Activated T-cell treated with anti-CD3 and anti-CD28 coated beads, Interleukin-2, amount 50 U/mL, for 4 hours (primary cell): ENCODE data around the gene IL23A. TPM values are rescaled to one million over a fixed set of nuclear protein-coding genes. Genes with fewer than 3 reads are reported as not detected.
"Not testable (repeated sequence)": the region's sequence is repeated elsewhere in the genome, so short reads cannot be mapped to it uniquely, and the experiment has no call there.

Source experiments
- ATAC-seq, 2 donors: fragments of 200-7000 bp; cut with Tn5 transposase; one replicate each; pipeline ENCODE4 v1.10.0; 2021
- DNase-seq: peaks from one replicate; pipeline ENCODE4 v3.0.0-alpha.2; 2020
- H3K27me3 Mint-ChIP-seq: one replicate; pipeline ENCODE4 v1.8.0; 2021; ENCODE audit warnings: low read depth, mixed read lengths
- H3K36me3 Mint-ChIP-seq: one replicate; pipeline ENCODE4 v1.8.0; 2022; ENCODE audit warnings: mixed read lengths; ENCODE audit not compliant: insufficient read depth
- H3K4me1 Mint-ChIP-seq: one replicate; pipeline ENCODE4 v1.8.0; 2021; ENCODE audit warnings: low read depth, mixed read lengths
- H3K4me3 Mint-ChIP-seq: one replicate; pipeline ENCODE4 v1.8.0; 2021; ENCODE audit warnings: mild to moderate bottlenecking, moderate library complexity, mixed read lengths
- H3K9me3 Mint-ChIP-seq: one replicate; pipeline ENCODE4 v1.8.0; 2021; ENCODE audit warnings: mixed read lengths
- total RNA-seq, 3 donors: library from RNA; stranded (reverse); gene quantifications; one replicate each; pipeline ENCODE4 v1.2.1, GENCODE V29; 2021

IL23A gene
- total RNA-seq, 3 donors from 2014 or later, result 19.8 to 35.1 (median 26.4) TPM

DNA sequence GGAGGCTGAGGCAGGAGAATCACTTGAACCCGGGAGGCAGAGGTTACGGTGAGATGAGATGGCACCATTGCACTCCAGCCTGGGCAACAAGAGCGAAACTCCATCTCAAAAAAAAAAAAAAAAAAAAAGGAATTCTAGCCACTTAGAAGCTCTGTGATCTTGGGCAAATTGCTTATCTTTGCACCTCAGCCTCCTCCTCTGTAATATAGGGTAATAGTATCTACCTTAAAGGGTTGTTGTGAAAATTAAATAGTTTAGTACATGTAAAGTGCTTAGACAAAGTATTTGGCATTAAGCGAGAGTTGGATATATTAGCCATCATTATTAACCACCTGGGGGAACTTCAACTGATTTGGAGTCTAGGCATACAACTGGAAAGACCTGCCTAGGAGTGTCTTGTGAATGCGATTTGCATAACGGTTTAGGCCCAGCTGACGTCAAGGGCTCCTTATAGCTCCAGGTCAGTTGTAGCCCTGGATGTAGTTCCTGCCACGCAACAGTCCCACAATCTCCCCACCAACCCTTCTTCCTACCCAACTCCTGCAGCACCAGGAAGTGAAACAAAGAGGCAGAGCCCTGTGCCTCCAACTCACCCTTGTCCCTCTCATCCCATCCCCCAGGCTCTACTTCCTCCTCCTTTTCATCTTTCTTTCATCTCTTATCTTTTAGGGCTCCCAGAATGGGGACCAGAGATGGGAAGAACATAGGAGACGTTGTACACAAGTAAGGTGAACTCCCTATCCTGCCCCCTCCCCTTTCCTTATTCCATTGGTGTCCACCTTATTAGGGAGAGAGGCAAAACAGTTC lies 2.1 kb upstream of the IL23A start:
- Mint-ChIP-seq H3K4me3 (no peak overlapping the region), H3K36me3 (peaks cover 2% of the 10 kb centered on the region), H3K4me1 (peaks cover 55% of the 10 kb centered on the region), H3K27me3 (no peaks in the 10 kb centered on the region), H3K9me3 (no peaks in the 10 kb centered on the region)
- ATAC-seq, result no peak
- DNase-seq, result no peak

GRCh38 chr12:56337753-56338251 lies 882 bp upstream of the IL23A start:
- Mint-ChIP-seq H3K9me3 (no peaks in the 10 kb centered on the region), H3K36me3 (peaks cover 5% of the 10 kb centered on the region), H3K27me3 (no peaks in the 10 kb centered on the region), H3K4me3 (peak overlapping the region; percentile 58), H3K4me1 (peaks cover 50% of the 10 kb centered on the region)
- DNase-seq, result no peak
- no peak for ATAC-seq

DNA sequence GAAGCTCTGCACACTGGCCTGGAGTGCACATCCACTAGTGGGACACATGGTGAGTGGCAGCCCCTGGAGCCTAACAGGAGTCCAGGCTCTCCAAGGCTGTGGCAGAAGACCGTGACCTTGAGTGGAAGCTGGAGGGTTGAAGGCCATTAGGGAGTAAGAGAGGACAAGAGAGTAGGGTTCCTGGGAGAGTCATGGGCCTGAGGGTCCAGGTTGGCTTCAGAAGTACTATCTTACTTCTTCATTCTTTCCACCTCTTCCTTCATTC lies 406 bp downstream of the IL23A start:
- ATAC-seq, result no peak
- H3K27me3 Mint-ChIP-seq, result no peaks in the 10 kb centered on the region
- peak overlapping the region; percentile 92 for H3K4me3 Mint-ChIP-seq
- peaks cover 10% of the 10 kb centered on the region for H3K36me3 Mint-ChIP-seq
- no peak for DNase-seq
- H3K4me1 Mint-ChIP-seq, result peaks cover 43% of the 10 kb centered on the region
- no peaks in the 10 kb centered on the region for H3K9me3 Mint-ChIP-seq

DNA sequence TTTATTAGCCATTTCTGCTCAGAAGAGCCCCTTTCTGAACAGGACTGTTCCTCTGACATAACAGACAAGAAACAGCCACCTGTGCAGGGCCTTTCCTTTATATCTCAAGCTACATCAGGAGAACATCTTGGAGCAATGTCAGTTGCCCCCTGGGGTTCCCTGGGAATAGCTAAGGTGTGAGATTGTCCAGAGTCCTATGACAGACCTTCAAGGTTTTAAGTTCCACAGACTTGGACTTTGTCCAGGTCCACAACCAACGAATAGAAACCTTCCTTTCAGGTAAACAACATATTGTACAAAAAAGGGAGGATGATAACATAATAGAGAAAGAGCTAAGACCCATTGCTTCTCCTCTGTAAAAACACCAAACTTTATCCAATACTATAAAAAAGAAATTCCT lies 2.9 kb downstream of the IL23A start:
- Mint-ChIP-seq H3K36me3 (peaks cover 18% of the 10 kb centered on the region), H3K4me3 (no peak overlapping the region), H3K9me3 (no peaks in the 10 kb centered on the region), H3K27me3 (no peaks in the 10 kb centered on the region), H3K4me1 (peaks cover 35% of the 10 kb centered on the region)
- ATAC-seq (no peak), DNase-seq (no peak)

- H3K4me3 Mint-ChIP-seq, ATAC-seq, DNase-seq, H3K9me3 Mint-ChIP-seq, H3K27me3 Mint-ChIP-seq: not testable (repeated sequence)
- H3K4me1 Mint-ChIP-seq, result peaks cover 30% of the 10 kb centered on the region
- peaks cover 20% of the 10 kb centered on the region for H3K36me3 Mint-ChIP-seq
These were observed 3.6 kb downstream of the IL23A start for GRCh38 chr12:56342290-56342689.

DNA sequence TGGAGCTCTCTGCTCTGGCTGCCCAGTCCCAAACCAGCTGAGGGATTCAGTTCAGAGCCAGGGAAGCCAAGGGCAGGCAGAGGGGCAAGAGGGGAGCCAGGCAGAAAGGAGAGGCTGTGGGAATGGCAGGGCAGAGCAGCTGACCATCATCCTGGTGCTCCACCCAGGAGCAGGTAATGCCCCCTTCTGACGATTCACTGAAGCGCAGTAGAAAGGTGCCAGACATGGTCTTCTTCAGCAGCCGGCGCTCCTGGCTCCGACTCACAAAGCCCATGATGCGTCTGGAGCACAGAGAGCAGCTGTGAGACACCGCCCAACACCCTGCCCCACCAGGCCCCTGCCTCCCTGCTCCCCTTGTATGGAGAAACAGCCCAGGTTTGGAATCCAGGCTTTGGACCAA lies 8.0 kb downstream of the IL23A start:
- peaks cover 39% of the 10 kb centered on the region for H3K36me3 Mint-ChIP-seq
- DNase-seq (no peak), ATAC-seq (peak in 1 of 2 donors; percentile 10)

GRCh38 chr12:56347255-56347654 lies 8.6 kb downstream of the IL23A start:
- not testable (repeated sequence) for ATAC-seq, DNase-seq, H3K27me3 Mint-ChIP-seq, H3K9me3 Mint-ChIP-seq, H3K4me1 Mint-ChIP-seq, H3K4me3 Mint-ChIP-seq
- peaks cover 39% of the 10 kb centered on the region for H3K36me3 Mint-ChIP-seq

More for the DNA sequence above, 8.0 kb downstream of the IL23A start:
- Mint-ChIP-seq H3K4me1 (no peaks in the 10 kb centered on the region), H3K9me3 (no peaks in the 10 kb centered on the region), H3K27me3 (no peaks in the 10 kb centered on the region), H3K4me3 (no peak overlapping the region)

DNA sequence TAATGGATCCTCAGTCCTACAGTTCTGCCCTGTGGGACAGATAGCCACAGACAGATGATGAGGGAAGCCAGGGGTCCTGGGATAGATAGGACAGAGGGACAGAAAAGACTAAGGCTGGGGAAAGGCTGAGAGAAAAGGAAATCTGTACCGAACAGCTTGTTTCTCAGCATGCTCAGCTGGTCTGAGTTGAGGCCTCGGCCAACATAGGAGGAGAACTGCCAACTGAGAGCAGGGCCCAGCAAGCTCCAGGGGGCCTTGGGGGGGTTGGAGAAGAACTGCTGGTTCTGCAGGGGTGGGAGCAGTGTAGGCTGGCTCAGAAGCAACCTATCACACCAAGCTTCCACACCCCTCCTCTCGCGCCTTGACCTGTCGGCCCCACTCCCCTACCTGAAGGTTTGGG lies 10.1 kb downstream of the IL23A start:
- H3K4me1 Mint-ChIP-seq, result no peaks in the 10 kb centered on the region
- H3K9me3 Mint-ChIP-seq, result no peaks in the 10 kb centered on the region
- no peak overlapping the region for H3K4me3 Mint-ChIP-seq
- H3K36me3 Mint-ChIP-seq, result peaks cover 31% of the 10 kb centered on the region
- no peak for ATAC-seq
- no peak for DNase-seq
- no peaks in the 10 kb centered on the region for H3K27me3 Mint-ChIP-seq

DNA sequence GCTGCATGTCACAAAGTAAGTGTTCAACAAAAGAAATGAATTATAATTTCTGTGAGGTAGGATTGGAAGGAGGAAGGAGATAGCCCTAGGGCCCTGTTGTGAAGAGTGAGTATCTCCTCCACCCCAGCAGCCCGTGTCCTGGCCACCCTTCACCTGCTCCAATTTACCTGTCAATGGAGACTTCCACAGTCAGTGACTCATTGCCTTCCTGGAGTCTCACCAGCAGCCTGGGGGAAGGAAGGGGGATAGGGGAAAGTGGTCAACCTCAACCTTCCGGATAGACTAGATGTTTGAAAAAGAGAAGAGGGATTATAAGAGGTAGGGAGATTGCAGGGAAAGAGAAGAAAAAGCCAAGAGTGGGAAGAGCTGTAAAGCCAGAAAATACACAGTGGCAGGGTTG lies 12.0 kb downstream of the IL23A start:
- peaks cover 39% of the 10 kb centered on the region for H3K36me3 Mint-ChIP-seq
- no peaks in the 10 kb centered on the region for H3K9me3 Mint-ChIP-seq
- no peak overlapping the region for H3K4me3 Mint-ChIP-seq
- DNase-seq (no peak), ATAC-seq (no peak)
- H3K27me3 Mint-ChIP-seq, result no peaks in the 10 kb centered on the region
- H3K4me1 Mint-ChIP-seq, result no peaks in the 10 kb centered on the region

- Mint-ChIP-seq H3K4me3 (no peak overlapping the region), H3K36me3 (peaks cover 38% of the 10 kb centered on the region), H3K9me3 (no peaks in the 10 kb centered on the region), H3K4me1 (no peaks in the 10 kb centered on the region), H3K27me3 (no peaks in the 10 kb centered on the region)
- ATAC-seq, result no peak
- DNase-seq, result no peak
These were observed 12.6 kb downstream of the IL23A start for GRCh38 chr12:56351325-56351724.

DNA sequence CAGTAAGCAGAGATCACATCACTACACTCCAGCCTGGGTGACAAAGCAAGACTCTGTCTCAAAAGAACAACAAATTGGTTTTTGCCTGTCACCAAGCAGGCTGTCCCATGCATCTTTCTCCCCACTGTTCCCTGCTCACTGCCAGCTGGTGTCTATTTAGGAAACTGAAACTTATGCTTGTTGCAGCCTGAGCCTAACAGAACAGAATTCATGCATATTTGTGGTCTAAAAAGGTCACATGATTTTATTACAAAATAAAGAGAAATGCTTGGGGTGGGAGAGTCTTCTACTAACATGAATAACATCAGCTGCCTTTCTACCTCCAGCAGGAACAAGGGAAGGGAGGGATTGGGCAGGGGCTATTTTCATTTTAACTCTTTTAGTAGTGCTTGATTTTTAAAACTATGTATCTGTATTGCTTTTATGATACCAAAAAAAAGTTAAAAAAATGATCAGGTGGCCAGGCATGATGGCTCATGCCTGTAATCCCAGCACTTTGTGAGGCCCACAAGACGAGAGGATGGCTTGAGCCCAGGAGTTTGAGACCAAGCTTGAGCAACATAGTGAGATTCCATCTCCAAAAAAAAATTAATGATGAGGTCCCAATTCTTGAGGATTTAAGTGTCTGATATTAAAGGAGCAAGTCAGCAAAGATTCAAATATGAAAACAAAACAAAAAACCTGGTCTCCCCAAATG lies 20.3 kb downstream of the IL23A start:
- Mint-ChIP-seq H3K36me3 (peaks cover 14% of the 10 kb centered on the region), H3K4me1 (peaks cover 26% of the 10 kb centered on the region), H3K4me3 (peak overlapping the region; percentile 87), H3K27me3 (no peaks in the 10 kb centered on the region), H3K9me3 (no peaks in the 10 kb centered on the region)
- ATAC-seq (no peak), DNase-seq (no peak)

- ATAC-seq, result peak; percentile 98 to 99
- Mint-ChIP-seq H3K4me1 (peaks cover 26% of the 10 kb centered on the region), H3K36me3 (peaks cover 7% of the 10 kb centered on the region), H3K9me3 (no peaks in the 10 kb centered on the region), H3K27me3 (no peaks in the 10 kb centered on the region), H3K4me3 (peak within 1 kb of the TSS; percentile 87)
- peak; percentile 98 for DNase-seq
These were observed 21.4 kb downstream of the IL23A start, which contains the start of gene STAT2 for GRCh38 chr12:56359851-56360767. Gene STAT2 (minus strand): TSS chr12:56360107. CDS start chr12:56356571, 3,536 bp downstream.

DNA sequence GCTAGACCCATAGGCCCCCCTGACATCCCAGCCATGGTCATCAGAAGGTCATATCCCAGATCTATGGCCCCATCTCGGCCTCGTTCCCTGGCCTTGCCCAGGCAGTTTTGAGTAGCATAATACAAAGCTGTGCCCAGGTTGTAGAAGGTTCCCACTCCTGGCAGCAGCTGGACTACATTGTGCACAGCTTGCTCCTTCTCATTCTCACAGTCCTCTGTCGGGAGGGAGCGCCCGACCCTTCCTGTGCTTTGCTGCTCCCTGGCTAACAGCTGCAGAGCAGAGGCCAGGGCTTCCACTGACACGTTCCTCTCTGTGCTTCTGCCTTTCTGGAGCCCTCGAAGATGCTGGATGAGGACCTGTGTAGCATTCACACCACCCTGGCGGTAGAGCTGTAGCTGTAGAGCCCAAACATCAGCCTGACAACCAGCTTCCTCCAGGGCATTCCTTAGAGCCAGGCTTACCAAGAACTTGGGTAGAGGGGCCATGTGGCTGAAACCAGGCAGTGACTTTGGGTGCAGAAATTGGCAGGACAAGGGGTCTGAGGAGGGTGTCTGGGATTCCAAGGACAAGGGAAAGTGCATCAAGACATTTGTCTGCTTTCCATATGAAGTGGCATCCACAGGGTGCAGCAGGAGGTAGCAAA lies 22.9 kb downstream of the IL23A start:
- no peaks in the 10 kb centered on the region for H3K36me3 Mint-ChIP-seq
- H3K4me1 Mint-ChIP-seq, result peaks cover 26% of the 10 kb centered on the region
- DNase-seq (no peak), ATAC-seq (no peak)
- no peaks in the 10 kb centered on the region for H3K9me3 Mint-ChIP-seq
- H3K27me3 Mint-ChIP-seq, result no peaks in the 10 kb centered on the region
- H3K4me3 Mint-ChIP-seq, result peak overlapping the region; percentile 87
